HPDE6-E6E7 (cell line): ENCODE data around the gene SEPTIN8.

Experiments
- DNase-seq: peaks from one replicate; pipeline ENCODE4 v3.0.0; 2011; ENCODE audit warnings: missing footprints; ENCODE audit errors: extremely low spot score

SEPTIN8 gene

GRCh38 chr5:132777209-132778069 is at the start of gene SEPTIN8:
TSS of gene SEPTIN8 (minus strand) at chr5:132777239. CDS start at chr5:132777137, 102 bp downstream.
- peak; percentile 54 for DNase-seq

- no peak for DNase-seq
Observed at GRCh38 chr5:132826424-132827082, 49.5 kb upstream of the SEPTIN8 start.

- no peak for DNase-seq
Observed at GRCh38 chr5:132825834-132826391, 48.9 kb upstream of the SEPTIN8 start.

- no peak for DNase-seq
Observed at GRCh38 chr5:132825033-132825833, 48.2 kb upstream of the SEPTIN8 start.

GRCh38 chr5:132824426-132824825 is 47.4 kb upstream of the SEPTIN8 start:
- no peak for DNase-seq

GRCh38 chr5:132823481-132824050 is 46.5 kb upstream of the SEPTIN8 start:
- no peak for DNase-seq

- no peak for DNase-seq
Observed at GRCh38 chr5:132822650-132823480, 45.8 kb upstream of the SEPTIN8 start.

GRCh38 chr5:132821791-132822190 is 44.8 kb upstream of the SEPTIN8 start:
- no peak for DNase-seq

- DNase-seq: no peak
Observed at GRCh38 chr5:132821350-132821749, 44.3 kb upstream of the SEPTIN8 start.

GRCh38 chr5:132820162-132820754 is 43.2 kb upstream of the SEPTIN8 start:
- DNase-seq: peak; percentile 81

- DNase-seq: no peak
Observed at GRCh38 chr5:132819468-132819867, 42.4 kb upstream of the SEPTIN8 start.

- DNase-seq: no peak
Observed at GRCh38 chr5:132817011-132817410, 40.0 kb upstream of the SEPTIN8 start.

- no peak for DNase-seq
Observed at GRCh38 chr5:132816554-132816953, 39.5 kb upstream of the SEPTIN8 start.

GRCh38 chr5:132816083-132816482 is 39.0 kb upstream of the SEPTIN8 start:
- no peak for DNase-seq

- no peak for DNase-seq
Observed at GRCh38 chr5:132815454-132815853, 38.4 kb upstream of the SEPTIN8 start.

- DNase-seq: no peak
Observed at GRCh38 chr5:132814503-132815294, 37.7 kb upstream of the SEPTIN8 start.

GRCh38 chr5:132813599-132814502 is 36.8 kb upstream of the SEPTIN8 start:
- peak; percentile 48 for DNase-seq
